Endothelial cell of umbilical vein (primary cell): ENCODE data around the gene PET100. TPM values are rescaled to one million over a fixed set of nuclear protein-coding genes. Genes with fewer than 3 reads are reported as not detected.

Experiments used
- BruUV-seq: library from RNA; stranded (reverse); fragments of 400-500 nt; replicated peaks from 2 replicates; lab custom pipeline; 2021; lab: Mats Ljungman, UMichigan
- CTCF ChIA-PET: fragments of 300-600, 350-600 bp; sonication (Branson Sonifier 250); formaldehyde crosslinking; loops from one replicate; lab custom pipeline; 2021; ENCODE audit warnings: antibody characterized with exemption, inconsistent platforms; lab: Charles Lee
- POLR2A ChIA-PET: fragments of 300-600, 350-600 bp; sonication (Branson Sonifier 250); formaldehyde crosslinking; loops from one replicate; lab custom pipeline; 2021; ENCODE audit warnings: antibody characterized with exemption, inconsistent platforms; lab: Charles Lee
- DNase-seq: peaks from one replicate; pipeline ENCODE4 v3.0.0-alpha.2; 2011; ENCODE audit warnings: low read depth, low spot score
- FAIRE-seq: peaks from 2 replicates; lab custom pipeline; 2011; peaks lifted over from hg19 to GRCh38; lab: Jason Lieb, UNC
- H2AFZ ChIP-seq: 2 replicates; pipeline ENCODE4 v1.6.0; 2012; ENCODE audit warnings: low read depth, low read length, control low read depth, inconsistent platforms
- H3K27ac ChIP-seq: 2 replicates; pipeline ENCODE4 v1.5.1; 2011; ENCODE audit warnings: low read depth, mild to moderate bottlenecking, control low read depth, low read length, moderate library complexity; ENCODE audit not compliant: insufficient read depth
- H3K27me3 ChIP-seq, 2 experiments: 2 replicates each; pipeline versions ENCODE4 v1.6.0 to v1.6.1; 2011; ENCODE audit warnings: low read length in 2 of 2, mixed read lengths in 1 of 2; ENCODE audit not compliant: control insufficient read depth in 2 of 2, insufficient read depth in 2 of 2
- H3K36me3 ChIP-seq, 2 experiments: 2 replicates in 1 of 2; 3 replicates in 1 of 2; pipeline ENCODE4 v1.5.1; 2011; ENCODE audit warnings: low read length in 2 of 2, mild to moderate bottlenecking in 1 of 2, moderate library complexity in 1 of 2; ENCODE audit not compliant: control insufficient read depth in 2 of 2, insufficient read depth in 2 of 2; ENCODE audit errors: extremely low read depth in 1 of 2
- H3K4me1 ChIP-seq: 3 replicates; pipeline ENCODE4 v1.5.1; 2011; ENCODE audit warnings: mild to moderate bottlenecking, low read length; ENCODE audit not compliant: control insufficient read depth, insufficient read depth; ENCODE audit errors: extremely low read depth
- H3K4me2 ChIP-seq: 2 replicates; pipeline ENCODE4 v1.6.1; 2011; ENCODE audit warnings: low read length, control low read depth, mixed read lengths; ENCODE audit not compliant: insufficient read depth
- H3K4me3 ChIP-seq, 3 experiments: fragments of 200-600 bp in 1 of 3; sonication (generic), shearing (Covaris generic) in 1 of 3; replicated peaks in 1 of 3; 2 replicates each; pipeline ENCODE4 v1.5.1; 2011 to 2016; ENCODE audit warnings: control low read depth in 3 of 3, low read length in 3 of 3, mild to moderate bottlenecking in 2 of 3, inconsistent platforms in 1 of 3, low read depth in 1 of 3, moderate library complexity in 1 of 3; ENCODE audit not compliant: insufficient read depth in 1 of 3
- H3K79me2 ChIP-seq: 2 replicates; pipeline ENCODE4 v1.6.0; 2012; ENCODE audit warnings: low read length, inconsistent platforms; ENCODE audit not compliant: control insufficient read depth, insufficient read depth
- H3K9ac ChIP-seq: replicated peaks from 2 replicates; pipeline ENCODE3; 2011; ENCODE audit warnings: low read length, control low read depth; ENCODE audit not compliant: insufficient read depth; ENCODE audit errors: extremely low read depth
- H3K9me1 ChIP-seq: replicated peaks from 3 replicates; pipeline ENCODE4 v1.6.0; 2011; ENCODE audit warnings: mild to moderate bottlenecking, low read length; ENCODE audit not compliant: control insufficient read depth, insufficient read depth; ENCODE audit errors: extremely low read depth
- H3K9me3 ChIP-seq: replicated peaks from 2 replicates; pipeline ENCODE4 v1.5.1; 2012; ENCODE audit warnings: low read length, inconsistent platforms; ENCODE audit not compliant: control insufficient read depth, insufficient read depth
- H4K20me1 ChIP-seq: replicated peaks from 2 replicates; pipeline ENCODE3; 2011; ENCODE audit warnings: mild to moderate bottlenecking, low read length; ENCODE audit not compliant: control insufficient read depth, insufficient read depth; ENCODE audit errors: extremely low read depth
- CTCF ChIP-seq, 2 donors: IDR thresholded peaks; 1 replicate in 1 of 2; 2 replicates in 1 of 2; pipeline ENCODE4 v1.5.1; 2011; ENCODE audit warnings: low read length in 2 of 2, mild to moderate bottlenecking in 2 of 2, moderate library complexity in 2 of 2, control low read depth in 1 of 2, inconsistent platforms in 1 of 2, low read depth in 1 of 2; ENCODE audit not compliant: insufficient read depth in 1 of 2; ENCODE audit errors: extremely low read depth in 1 of 2
- EZH2 ChIP-seq: IDR thresholded peaks from 2 replicates; pipeline ENCODE4 v1.6.1; 2012; ENCODE audit warnings: borderline replicate concordance, low read depth, mild to moderate bottlenecking, moderate library complexity, low read length, inconsistent platforms; ENCODE audit not compliant: severe bottlenecking
- FOS ChIP-seq: IDR thresholded peaks from 2 replicates; pipeline ENCODE4 v1.6.1; 2011; ENCODE audit warnings: mild to moderate bottlenecking, low read length, moderate library complexity, borderline replicate concordance; ENCODE audit not compliant: insufficient read depth
- GATA2 ChIP-seq: IDR thresholded peaks from 2 replicates; pipeline ENCODE4 v1.7.0; 2011; ENCODE audit warnings: low read depth, mild to moderate bottlenecking, moderate library complexity, mixed read lengths, low read length; ENCODE audit not compliant: insufficient read length, insufficient read depth
- JUN ChIP-seq: IDR thresholded peaks from 2 replicates; pipeline ENCODE4 v1.6.1; 2011; ENCODE audit warnings: borderline replicate concordance, low read depth; ENCODE audit not compliant: insufficient read length, insufficient read depth
- MAX ChIP-seq: IDR thresholded peaks from 2 replicates; pipeline ENCODE4 v1.6.1; 2011; ENCODE audit not compliant: insufficient read depth, insufficient read length
- MYC ChIP-seq: IDR thresholded peaks from one replicate; pipeline ENCODE4 v1.6.1; 2011; ENCODE audit warnings: mild to moderate bottlenecking, low read depth, low read length
- POLR2A ChIP-seq: IDR thresholded peaks from 2 replicates; pipeline ENCODE4 v1.6.1; 2012; ENCODE audit warnings: low read depth, mild to moderate bottlenecking, control low read depth, low read length
- POLR2AphosphoS5 ChIP-seq: IDR thresholded peaks from 2 replicates; pipeline ENCODE4 v1.6.1; 2012; ENCODE audit warnings: low read depth, mild to moderate bottlenecking, control low read depth, low read length, moderate library complexity; ENCODE audit not compliant: insufficient read depth
- dilution Hi-C: fragments of 300-500 bp; cut with MboI; formaldehyde crosslinking; loops from one replicate; pipeline ENCODE4 v1.15.0; 2019; ENCODE audit warnings: low sequenced_read_pairs; ENCODE audit not compliant: extremely low pct_ligation_motif_present
- intact Hi-C: fragments of 100-400 bp; cut with micrococcal nuclease; formaldehyde crosslinking; loops from one replicate; pipeline ENCODE4 v1.10.0; 2022
- polyA plus RNA-seq, 4 experiments: library from polyadenylated mRNA; depleted of rRNA in 3 of 4; stranded (reverse) in 3 of 4; unstranded in 1 of 4; fragments of >200 nt; gene quantifications; 2 replicates each; pipeline versions ENCODE4 v1.2.1 to v1.2.3, GENCODE V29; 2011 to 2012; ENCODE audit warnings: missing spikeins in 1 of 4
- total RNA-seq: library from RNA; stranded (reverse); gene quantifications from 2 replicates; pipeline ENCODE4 v1.2.3, GENCODE V29; 2021

Gene PET100
- total and polyA plus RNA-seq, 2 donors (not counting 3 experiments of a cell fraction or from before 2014, with no cell fraction given) = 55.0 to 172 TPM

DNA sequence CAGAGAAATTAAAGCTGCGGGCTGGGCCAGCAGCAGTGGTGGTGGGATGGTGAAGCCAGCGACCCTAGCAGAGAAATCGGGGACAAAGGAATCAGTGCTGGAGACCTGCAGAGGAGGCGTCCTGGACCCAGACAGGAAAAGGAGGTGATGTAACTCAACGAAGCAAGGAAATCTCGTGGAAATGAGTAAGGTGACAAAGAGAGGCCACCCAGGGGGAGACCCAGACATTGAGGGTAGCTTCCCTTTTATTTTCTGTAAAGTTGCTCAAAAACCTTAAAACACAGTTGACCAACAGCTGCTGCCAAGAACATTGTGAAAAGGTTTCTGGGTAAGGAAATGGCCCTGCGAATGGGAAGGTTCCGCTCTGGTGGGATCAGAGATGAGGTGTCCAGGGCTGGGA is 26.0 kb downstream of the PET100 start:
- dilution Hi-C loops (no loop called here), intact Hi-C loops (no loop called here)
- ChIA-PET CTCF (interaction anchor here (0.8 to 3.8 kb wide), 4 partner anchors 13 to 197 kb away, joined by 3 to 23 read pairs (median 8); partner anchors contain the start of gene TRAPPC5), POLR2A (no interaction called here)
- no peak for TF ChIP-seq EZH2
- TF ChIP-seq POLR2AphosphoS5 = no peak
- TF ChIP-seq JUN = peak; percentile 16
- peak; percentile 46 for FAIRE-seq
- Histone ChIP-seq H3K9me3 (no peaks in the 10 kb centered on the region), H3K9ac (no peak overlapping the region), H3K4me1 (peaks cover 14% of the 10 kb centered on the region), H4K20me1 (no peaks in the 10 kb centered on the region), H3K36me3 (no peaks in the 10 kb centered on the region), H3K27ac (peak overlapping the region; percentile 23), H3K27me3 (no peaks in the 10 kb centered on the region), H3K9me1 (no peaks in the 10 kb centered on the region), H3K4me3 (no peak overlapping the region), H3K4me2 (peak overlapping the region; percentile 4), H2AFZ (peak overlapping the region; percentile 86), H3K79me2 (no peaks in the 10 kb centered on the region)
- BruUV-seq = no TSS peak
- DNase-seq = peak; percentile 15

DNA sequence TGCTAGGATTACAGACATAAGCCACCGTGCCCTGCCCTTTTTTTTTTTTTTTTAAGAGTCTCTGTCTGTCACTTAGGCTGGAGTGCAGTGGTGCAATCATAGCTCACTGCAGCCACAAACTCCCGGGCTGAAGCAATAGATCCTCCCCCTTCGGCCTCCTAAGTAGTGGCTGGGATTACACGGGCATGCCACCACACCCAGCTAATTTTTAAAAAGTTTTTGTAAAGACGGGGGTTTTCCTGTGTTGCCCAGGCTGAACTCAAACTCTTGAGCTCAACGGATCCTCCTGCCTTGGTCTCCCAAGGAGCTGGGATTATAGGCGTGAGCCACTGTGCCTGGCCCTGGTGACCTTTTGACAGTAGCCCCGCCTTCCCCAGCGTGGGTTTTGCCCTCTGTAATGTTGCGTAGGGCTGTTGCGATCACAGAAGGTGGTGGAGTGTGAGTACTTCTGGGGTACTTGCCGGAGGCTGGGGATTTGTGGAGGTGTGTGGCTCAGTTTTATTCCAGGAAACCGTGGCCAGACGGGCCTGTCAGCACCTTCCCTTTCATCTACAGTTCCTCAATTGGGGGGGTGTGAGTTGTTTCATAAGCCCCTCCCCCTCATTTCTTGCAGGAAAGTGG is 27.6 kb downstream of the PET100 start:
- intact Hi-C loops = no loop called here
- BruUV-seq = no TSS peak

More for the DNA sequence above, 27.6 kb downstream of the PET100 start:
- Histone ChIP-seq H3K9ac (no peak overlapping the region), H3K4me3 (no peak overlapping the region), H3K9me3 (no peaks in the 10 kb centered on the region), H3K27ac (no peak overlapping the region), H3K9me1 (no peaks in the 10 kb centered on the region), H2AFZ (no peak overlapping the region), H4K20me1 (no peaks in the 10 kb centered on the region), H3K36me3 (no peaks in the 10 kb centered on the region), H3K4me1 (peaks cover 11% of the 10 kb centered on the region), H3K4me2 (no peak overlapping the region), H3K79me2 (no peaks in the 10 kb centered on the region), H3K27me3 (no peaks in the 10 kb centered on the region)
- DNase-seq (no peak), FAIRE-seq (no peak)
- TF ChIP-seq MYC (no peak), POLR2A (no peak), FOS (no peak), JUN (no peak), CTCF (IDR thresholded peaks at IDR 0.05; ENCODE audit: extremely low read depth in 1 of 2, insufficient read depth in 1 of 2, low read depth in 1 of 2, low read length in 2 of 2) (no peak), EZH2 (no peak), MAX (no peak), GATA2 (no peak), POLR2AphosphoS5 (no peak)
- dilution Hi-C loops = no loop called here
- CTCF ChIA-PET = interaction anchor here (1.5 to 3.8 kb wide), 3 partner anchors 23 to 142 kb away, joined by 5 to 23 read pairs (median 11); partner anchors contain the start of gene TRAPPC5
- POLR2A ChIA-PET = no interaction called here
